MM.1S (cell line): ENCODE measurements around the gene CST8.

Source experiments
- CTCF ChIP-seq: fragments of 300-600 bp; sonication (generic); IDR thresholded peaks from 2 replicates; pipeline ENCODE4 v1.5.1; 2016; ENCODE audit warnings: antibody characterized with exemption, low read length, mixed read lengths
- EZH2phosphoT487 ChIP-seq: fragments of 300-600 bp; sonication (generic); IDR thresholded peaks from 2 replicates; pipeline ENCODE4 v1.6.1; 2018; ENCODE audit warnings: antibody characterized with exemption, low read length

DNA sequence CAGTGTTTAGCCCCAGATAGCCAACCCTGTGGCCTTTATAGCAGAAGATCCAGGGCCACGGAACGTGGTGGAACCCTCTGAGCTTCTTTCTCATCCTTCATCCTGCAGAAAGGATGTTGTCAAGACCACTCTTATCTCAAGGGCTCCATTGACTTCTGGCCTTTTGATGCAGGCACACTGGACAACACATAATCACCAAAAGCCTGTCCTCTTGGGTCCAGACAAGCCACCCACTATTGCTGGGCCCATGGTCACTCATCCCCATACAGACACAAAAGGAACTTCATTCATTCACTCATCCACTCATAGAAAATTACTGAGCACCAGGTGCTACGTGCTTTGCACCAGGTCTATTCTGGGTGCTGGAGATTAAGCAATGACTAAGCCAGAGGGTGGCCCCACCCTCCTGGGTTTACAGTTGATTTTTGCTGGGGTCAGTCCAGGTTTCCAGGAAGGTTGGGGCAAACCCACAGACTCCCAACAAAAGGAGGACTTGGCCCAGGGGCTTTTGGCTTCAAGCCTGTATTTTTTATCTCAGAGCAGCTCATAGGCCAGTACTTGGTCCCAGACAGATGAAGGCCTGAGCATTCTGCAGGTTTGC, 2.4 kb downstream of the CST8 start:
- TF ChIP-seq CTCF (no peak), EZH2phosphoT487 (no peak)
